Measurements from ENCODE around the gene ANKRD23.
"Not testable (repeated sequence)": the region's sequence is repeated elsewhere in the genome, so short reads cannot be mapped to it uniquely, and the experiment has no call there.

ANKRD23 gene

GRCh38 chr2:96863056-96863455 is 19.2 kb upstream of the ANKRD23 start:
- not testable (repeated sequence) for DNase-seq

DNA sequence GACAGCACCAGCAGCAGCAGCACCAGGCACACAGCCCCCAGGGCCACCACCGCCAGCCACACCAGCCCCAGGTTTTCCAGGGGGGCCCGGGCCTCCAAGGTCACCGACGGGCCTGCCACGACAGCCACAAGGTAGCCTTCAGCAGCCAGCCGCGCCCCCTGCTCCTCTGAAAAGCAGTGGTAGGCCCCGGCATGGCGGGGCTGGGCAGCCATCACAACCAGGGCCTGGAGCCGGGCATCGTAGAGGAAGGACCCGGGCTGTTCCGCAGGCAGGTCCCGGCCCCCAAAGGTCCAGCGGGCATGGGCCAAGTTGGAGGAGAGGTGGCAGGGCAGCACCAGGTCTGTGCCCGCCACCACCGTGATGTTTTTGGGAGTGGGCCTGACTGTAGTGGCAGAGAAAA is 17.3 kb upstream of the ANKRD23 start:
- no peak for DNase-seq

DNA sequence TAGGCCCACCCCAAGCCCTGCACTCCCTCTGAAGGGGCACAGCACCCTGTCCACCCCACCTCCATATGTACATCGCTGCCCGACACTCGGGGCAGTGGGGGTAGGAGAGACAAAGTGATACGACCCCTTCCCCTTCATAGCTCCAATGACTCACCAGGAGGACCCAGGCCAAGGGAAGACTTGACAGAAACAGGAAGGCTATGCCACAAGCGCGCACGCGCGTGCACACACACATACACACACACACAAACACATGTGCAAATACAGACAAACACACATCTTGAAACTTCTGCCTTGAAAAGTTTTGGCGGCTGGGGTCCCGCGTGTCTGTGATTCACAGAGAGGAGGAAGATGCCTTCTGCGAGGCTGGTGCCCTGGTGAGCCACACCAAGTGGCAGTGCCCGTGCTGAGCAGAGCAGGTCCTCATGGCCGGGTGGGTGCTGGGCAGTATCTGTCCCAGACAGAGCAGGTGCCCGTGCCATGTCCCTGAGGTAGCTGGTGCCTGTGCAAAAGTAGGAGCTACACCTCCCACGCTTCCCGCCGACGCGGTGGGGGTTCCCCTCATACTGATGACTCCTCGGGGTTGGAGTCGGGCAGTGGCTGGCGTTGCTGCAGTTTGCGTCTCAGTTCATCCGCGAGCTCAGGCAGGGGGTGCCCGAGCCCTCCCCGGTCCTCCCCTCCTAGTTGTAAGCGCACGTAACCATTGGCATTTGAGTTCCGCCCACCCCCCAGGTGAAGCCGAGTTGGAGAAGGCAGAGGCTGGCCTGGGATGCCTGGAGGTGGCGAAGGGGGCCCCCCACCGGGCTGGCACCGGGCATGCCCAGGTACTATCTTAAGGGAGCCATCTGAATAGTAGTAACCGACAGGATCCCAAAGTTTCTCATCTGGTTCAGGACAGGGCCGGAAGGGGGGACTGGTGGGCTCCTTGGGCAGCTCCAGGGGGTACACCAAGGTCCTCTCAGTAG is 16.5 kb upstream of the ANKRD23 start:
- no peak for DNase-seq

GRCh38 chr2:96859681-96860064 is 15.9 kb upstream of the ANKRD23 start:
- DNase-seq = no peak

GRCh38 chr2:96859099-96859649 is 15.4 kb upstream of the ANKRD23 start:
- no peak for DNase-seq

DNA sequence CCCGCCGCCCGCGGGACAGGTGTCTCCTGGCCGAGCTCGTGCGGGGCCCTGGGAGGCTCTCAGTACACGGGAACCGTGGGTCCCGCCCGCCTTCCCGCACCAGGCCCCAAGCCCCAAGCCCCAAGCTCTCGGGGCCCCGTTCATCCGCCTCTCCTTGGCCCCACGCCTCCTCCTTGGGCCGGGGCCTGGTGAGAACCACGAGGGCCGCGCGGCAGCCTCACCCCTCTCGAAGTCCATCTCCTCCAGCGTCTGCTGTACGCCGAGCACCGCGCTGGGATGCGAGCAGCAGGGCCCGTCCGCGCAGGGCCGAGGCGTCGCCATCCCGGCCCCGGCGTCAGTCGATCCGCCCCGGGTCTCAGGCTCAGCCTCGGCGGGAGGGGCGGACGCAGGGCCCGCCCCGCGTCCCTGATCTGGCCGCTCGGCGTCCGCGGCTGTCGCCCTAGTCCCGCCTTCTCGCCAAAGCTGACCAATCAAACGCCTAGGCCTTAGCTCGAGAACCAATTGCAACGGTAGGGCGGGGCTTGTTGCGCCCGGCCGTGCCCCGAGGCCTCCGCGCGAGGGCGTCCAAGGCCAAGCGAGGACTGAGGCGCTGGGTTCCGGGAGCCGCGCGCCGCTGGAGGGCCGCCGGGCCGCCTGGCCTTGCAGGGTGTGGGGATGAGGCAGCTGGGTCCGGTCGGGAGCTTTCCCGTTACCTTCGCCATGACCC is 14.0 kb upstream of the ANKRD23 start, which contains the start of gene ANKRD39:
ANKRD39 (minus strand) TSS at position 350 of the 706 bp plus-strand sequence; CDS start at position 321, 29 bp downstream.
- DNase-seq = peak; percentile 98

DNA sequence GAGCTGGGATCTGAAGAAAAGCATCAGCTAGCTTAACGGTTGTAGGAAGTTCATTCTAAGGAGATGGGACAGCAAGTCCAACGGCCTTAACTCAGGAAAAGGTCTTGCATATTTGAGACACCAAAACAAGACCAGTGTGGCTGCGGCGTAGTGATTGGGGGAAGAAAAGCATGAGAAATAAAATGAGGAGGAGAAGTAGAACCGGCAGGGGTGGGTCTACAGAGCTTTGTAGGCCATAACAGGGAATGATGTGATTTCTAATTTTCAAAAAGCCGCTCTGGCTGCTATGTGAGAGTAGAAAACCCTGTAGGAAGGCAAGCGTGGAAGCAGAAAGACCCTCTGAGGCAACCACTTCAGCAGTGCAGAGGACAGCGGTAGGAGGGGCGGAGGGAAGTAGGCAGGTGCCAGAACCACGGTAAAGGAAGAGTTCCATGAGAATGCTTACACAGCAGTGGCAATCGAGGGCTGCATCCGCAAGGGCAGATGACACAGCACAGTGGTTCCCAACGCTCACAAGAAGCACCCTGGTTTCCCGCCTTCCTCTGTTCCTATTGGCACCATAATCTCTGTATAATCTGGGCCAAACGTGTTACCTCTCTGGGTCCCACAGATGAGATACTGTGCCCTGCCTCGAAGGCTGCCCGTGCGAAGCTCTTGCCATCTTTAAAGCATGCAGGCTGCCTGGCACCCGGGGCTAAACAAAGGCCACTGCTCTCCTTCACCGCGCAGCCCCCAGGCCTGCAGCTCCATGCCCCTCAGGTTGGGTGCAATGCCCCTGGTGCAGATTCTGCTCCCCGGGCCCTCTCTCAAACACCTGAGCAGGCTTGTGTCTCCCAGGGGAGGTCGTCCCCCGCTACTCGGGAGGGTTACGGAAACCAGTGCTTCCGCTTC is 13.2 kb upstream of the ANKRD23 start:
- no peak for DNase-seq

GRCh38 chr2:96853321-96853720 is 9.5 kb upstream of the ANKRD23 start:
- DNase-seq = no peak

DNA sequence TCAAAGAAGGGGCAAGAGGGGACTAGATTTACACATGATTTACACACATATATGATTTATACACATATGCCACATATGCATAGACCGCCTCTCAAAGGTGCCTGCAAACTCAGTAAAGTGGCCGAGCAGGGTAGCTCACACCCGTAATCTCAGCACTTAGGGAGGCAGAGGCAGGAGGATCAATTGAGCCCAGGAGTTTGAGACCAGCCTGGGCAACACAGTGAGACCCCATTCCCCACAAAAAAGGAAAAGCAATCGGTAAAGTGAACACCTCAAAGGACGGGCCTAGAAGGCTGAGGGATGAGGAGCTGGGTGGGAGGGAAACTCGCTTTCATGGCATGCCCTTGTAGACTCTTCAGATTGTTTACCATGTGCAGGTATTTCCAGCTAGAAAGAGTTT is 8.8 kb upstream of the ANKRD23 start:
- DNase-seq = no peak

DNA sequence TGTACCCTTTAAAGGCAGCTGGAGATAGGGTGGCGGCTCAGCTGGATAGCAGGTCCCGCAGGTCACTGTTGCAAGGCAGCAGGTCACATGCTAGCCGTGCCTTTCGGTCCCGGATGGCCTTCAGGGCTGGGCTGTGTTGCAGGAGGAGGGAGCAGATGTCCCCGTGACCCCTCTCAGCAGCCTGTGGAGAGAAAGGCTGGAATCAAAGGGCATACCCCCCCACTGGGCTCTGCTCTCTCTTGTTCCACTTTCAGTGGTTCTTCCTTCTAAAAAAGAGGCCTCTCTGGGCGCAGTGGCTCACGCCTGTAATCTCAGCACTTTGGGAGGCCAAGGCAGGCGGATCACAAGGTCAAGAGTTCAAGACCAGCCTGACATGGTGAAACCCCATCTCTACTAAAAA is 4.4 kb upstream of the ANKRD23 start:
- DNase-seq = no peak

- DNase-seq = no peak
These were observed 3.8 kb upstream of the ANKRD23 start for GRCh38 chr2:96847586-96847985.

GRCh38 chr2:96846825-96847224 is 3.0 kb upstream of the ANKRD23 start:
- DNase-seq = no peak

DNA sequence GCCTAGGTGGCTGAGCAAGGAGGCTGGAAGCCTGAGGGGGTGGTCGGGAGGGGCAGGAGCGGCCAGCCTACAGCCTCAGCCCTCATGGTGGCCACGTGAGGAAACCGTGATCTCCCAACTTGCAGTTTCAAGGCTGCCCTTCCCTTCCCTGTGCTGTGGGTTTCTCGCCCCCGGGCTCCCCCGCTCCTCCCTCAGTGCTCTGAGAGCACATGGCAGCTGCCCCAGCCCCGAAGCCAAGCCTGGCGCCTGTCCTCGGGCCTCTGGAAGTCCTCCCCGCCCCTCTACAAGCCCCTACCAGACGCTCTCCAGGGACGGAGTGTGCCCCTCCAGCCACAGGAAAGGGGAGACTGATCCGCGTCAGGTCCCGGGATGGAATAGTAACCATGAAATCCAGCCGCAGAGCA is 586 bp upstream of the ANKRD23 start:
- no peak for DNase-seq

GRCh38 chr2:96842600-96842999 is 1.2 kb downstream of the ANKRD23 start:
- DNase-seq = no peak

GRCh38 chr2:96841701-96842495 is 1.9 kb downstream of the ANKRD23 start:
- no peak for DNase-seq

DNA sequence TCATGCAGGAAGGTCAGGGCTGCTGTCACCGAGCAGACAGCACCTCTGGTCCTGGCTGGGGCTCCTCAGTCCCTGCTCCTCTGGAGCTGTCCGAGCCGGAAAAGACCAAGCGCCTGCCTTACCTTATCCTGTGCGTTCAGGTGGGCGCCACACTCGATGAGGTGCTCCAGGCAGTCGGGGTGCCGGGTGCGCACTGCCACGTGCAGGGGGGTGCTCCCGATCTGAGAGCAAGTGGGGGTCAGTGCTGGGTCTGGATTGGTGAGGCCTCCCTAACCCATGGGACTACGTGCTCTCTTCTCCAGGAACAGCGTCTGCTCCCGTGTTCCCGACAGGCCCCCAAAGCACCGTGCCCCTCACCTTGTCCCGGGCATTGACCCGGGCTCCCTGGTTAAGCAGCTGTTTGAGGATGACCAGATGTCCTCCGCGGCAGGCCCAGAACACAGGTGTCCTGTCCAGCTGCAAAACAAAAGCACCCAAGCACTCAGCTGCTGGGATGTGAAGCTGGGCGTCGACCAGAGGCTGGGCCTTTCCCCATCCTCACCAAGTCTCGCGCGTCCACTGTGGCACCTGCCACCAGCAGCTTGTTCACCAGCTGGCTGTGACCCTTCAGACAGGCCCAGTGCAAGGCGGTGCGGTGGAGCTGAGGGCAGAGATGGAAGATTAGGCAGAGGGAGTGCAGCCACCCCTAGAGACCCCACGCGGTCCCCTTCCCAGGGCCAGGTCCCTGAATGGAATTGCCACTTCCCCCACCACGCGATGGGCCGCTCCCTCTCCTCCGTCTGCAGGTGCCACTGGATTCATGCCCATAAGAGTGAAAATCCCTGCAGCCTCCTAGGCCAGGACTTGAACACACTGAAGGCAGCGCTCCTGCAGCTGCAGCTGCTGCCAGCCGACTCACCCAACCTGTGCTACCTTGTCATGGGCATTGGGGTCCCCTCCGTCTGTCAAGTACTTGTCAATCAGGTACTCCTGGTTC is 3.7 kb downstream of the ANKRD23 start:
- DNase-seq = no peak

- no peak for DNase-seq
These were observed 4.4 kb downstream of the ANKRD23 start for GRCh38 chr2:96839293-96839874.

- no peak for DNase-seq
These were observed 5.2 kb downstream of the ANKRD23 start for GRCh38 chr2:96838345-96839292.

- DNase-seq = no peak
These were observed 6.2 kb downstream of the ANKRD23 start for GRCh38 chr2:96837575-96837974.
